ENCODE measurements around the gene CDKN1B.
A peak's percentile ranks its signal among the peaks of the same experiment; 100 is the strongest.

The CDKN1B gene

DNA sequence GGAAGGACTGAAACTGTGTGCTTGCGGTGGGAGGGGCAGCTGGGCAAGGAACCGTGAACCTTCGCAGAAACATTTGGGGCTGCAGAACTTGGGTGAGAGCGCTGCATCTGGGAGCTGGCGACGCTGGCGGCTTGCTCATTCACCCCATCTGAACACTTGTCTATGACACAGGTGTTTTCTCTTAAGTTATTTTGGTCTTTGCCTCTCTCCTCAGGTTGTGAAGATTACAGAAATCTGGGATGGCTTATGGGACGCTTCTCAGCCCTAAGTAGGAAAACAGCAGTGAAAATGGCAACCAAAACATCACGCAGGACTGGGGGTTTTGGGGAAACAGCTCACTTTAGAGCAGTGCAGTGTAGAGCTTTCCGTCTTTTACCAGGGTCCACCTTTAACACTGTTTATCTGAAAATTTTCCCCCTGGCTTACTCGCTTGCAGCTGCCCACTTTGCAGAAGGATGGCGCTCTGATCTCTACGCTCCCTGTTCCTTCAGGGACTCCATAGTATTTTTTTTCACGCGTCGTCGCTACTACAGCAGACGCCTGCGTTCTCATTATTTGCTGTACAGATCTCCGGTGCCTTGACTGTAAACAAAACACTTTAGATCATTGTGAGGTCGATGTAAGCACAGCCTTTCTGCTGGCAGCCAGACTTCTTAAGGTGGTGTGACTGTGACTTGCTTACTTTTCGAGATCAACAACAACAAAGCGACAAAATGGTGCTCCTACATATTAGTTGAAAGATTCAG lies 2.7 kb upstream of the CDKN1B start:
- TF ChIP-seq, protein P1, sequence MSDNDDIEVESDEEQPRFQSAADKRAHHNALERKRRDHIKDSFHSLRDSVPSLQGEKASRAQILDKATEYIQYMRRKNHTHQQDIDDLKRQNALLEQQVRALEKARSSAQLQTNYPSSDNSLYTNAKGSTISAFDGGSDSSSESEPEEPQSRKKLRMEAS (IDR thresholded peaks at IDR 0.05) = peak; percentile 38
- TF ChIP-seq TCF12 (IDR thresholded peaks at IDR 0.05; ENCODE audit: low read depth) = no peak

- TF ChIP-seq NFIC (IDR thresholded peaks at IDR 0.05) (no peak), TCF12 (IDR thresholded peaks at IDR 0.05; ENCODE audit: low read depth) (no peak), ZBTB7A (IDR thresholded peaks at IDR 0.05; ENCODE audit: low read depth) (no peak)
- TF ChIP-seq, protein P2, sequence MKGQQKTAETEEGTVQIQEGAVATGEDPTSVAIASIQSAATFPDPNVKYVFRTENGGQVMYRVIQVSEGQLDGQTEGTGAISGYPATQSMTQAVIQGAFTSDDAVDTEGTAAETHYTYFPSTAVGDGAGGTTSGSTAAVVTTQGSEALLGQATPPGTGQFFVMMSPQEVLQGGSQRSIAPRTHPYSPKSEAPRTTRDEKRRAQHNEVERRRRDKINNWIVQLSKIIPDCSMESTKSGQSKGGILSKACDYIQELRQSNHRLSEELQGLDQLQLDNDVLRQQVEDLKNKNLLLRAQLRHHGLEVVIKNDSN (IDR thresholded peaks at IDR 0.05) = no peak
Observed at GRCh38 chr12:12715128-12715458, 2.1 kb upstream of the CDKN1B start.

DNA sequence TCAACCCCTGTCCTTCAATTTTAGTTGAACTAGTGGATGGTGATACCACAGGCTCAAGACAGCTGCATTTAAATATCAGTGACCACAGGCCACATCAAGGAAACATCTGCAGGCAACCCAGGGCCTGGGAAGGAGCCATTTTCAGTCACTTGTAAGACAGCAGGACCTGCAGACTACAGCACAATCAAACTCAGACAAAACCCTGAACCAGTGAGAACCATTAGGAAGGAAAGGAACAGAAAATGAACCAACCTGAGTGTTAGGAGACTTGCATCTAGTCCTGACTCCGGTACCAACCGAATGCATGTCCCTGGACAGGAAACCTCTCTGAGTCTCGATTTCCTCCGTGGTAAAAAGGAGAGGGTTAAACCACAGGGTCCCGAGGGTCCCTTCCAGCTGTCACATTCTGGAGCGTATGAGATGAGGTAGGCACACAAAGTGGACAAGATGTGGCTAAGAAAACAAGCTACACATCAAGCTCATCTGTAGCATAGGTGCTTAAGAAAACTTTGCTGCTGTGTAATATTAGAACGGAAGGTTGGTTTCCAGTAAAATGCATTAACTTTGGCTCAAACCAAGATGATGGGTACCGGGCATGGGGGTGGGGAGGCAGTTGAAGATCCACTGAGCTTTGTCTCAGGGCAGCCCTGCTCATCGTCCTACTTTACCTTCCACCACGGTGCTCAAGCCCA lies 1.6 kb upstream of the CDKN1B start:
- TF ChIP-seq FOXM1 (IDR thresholded peaks at IDR 0.05; ENCODE audit: borderline replicate concordance, low read depth) (no peak), CEBPB (IDR thresholded peaks at IDR 0.05) (no peak), CREB1 (IDR thresholded peaks at IDR 0.05; ENCODE audit: low read depth) (no peak), NFIC (IDR thresholded peaks at IDR 0.05) (no peak), RAD21 (IDR thresholded peaks at IDR 0.05; ENCODE audit: low read depth) (no peak), ZBTB7A (IDR thresholded peaks at IDR 0.05; ENCODE audit: low read depth) (no peak), EP300 (IDR thresholded peaks at IDR 0.05; ENCODE audit: borderline replicate concordance) (no peak), TCF12 (IDR thresholded peaks at IDR 0.05; ENCODE audit: low read depth) (no peak), EGR1 (IDR thresholded peaks at IDR 0.05) (no peak), YY1 (IDR thresholded peaks at IDR 0.05; ENCODE audit: low read depth) (no peak), REST (IDR thresholded peaks at IDR 0.05; ENCODE audit: low read depth) (no peak), TEAD4 (IDR thresholded peaks at IDR 0.05) (no peak), TAF1 (IDR thresholded peaks at IDR 0.05; ENCODE audit: low read depth) (no peak)
- TF ChIP-seq, protein P2 (IDR thresholded peaks at IDR 0.05) = no peak
- TF ChIP-seq, protein P1 (IDR thresholded peaks at IDR 0.05) = no peak

DNA sequence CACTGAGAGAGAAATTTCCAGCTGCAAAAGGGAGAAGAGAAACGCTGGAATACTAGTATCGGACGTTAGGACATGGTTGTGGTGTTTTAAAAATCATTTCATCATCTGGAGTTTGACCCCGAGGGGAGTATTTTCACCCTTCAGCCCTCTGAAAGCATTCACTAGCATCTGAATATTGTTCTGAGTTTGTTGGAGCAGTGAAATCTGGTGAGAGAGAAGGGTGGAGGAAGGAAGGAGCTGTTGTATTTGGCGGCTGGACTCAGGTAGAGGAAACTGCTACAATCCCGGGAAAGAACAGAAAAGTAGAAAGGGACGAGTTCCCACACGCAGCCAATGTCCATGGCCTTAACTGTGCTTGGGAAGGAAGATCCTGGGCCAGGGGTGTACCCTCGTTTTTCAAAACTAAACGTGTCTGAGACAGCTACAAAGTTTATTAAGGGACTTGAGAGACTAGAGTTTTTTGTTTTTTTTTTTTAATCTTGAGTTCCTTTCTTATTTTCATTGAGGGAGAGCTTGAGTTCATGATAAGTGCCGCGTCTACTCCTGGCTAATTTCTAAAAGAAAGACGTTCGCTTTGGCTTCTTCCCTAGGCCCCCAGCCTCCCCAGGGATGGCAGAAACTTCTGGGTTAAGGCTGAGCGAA lies 896 bp upstream of the CDKN1B start:
- no peak for TF ChIP-seq YY1 (IDR thresholded peaks at IDR 0.05; ENCODE audit: low read depth)
- TF ChIP-seq, protein P1 (IDR thresholded peaks at IDR 0.05) = no peak
- no peak for TF ChIP-seq RAD21 (IDR thresholded peaks at IDR 0.05; ENCODE audit: low read depth)
- TF ChIP-seq CEBPB (IDR thresholded peaks at IDR 0.05) = no peak
- no peak for TF ChIP-seq CREB1 (IDR thresholded peaks at IDR 0.05; ENCODE audit: low read depth)
- no peak for TF ChIP-seq EGR1 (IDR thresholded peaks at IDR 0.05)

GRCh38 chr12:12717586-12718380 lies 615 bp downstream of the CDKN1B start:
- TF ChIP-seq, protein P1 (IDR thresholded peaks at IDR 0.05) = peak; percentile 7; the same call in 1 of the 2 replicates
- TF ChIP-seq EP300 (IDR thresholded peaks at IDR 0.05; ENCODE audit: borderline replicate concordance) = no peak

DNA sequence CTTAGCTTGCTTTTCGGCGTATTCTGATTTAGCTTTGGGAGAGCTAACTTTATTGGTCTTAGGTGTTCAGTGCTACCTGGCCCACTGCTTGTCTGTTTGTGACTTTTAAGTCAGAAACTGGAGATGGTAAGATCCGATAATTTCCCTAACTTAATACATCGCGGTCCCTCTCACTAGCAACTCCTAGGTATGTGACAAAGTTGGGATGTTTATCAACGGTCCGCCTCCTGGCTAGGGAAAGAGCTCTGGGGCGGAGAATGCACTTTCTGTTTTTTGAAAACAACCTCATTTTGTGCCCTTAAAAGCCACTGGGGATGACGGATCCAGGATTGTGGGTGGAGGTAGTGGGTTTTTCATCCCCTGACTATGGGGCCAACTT lies 1.2 kb downstream of the CDKN1B start:
- TF ChIP-seq TCF12 (IDR thresholded peaks at IDR 0.05; ENCODE audit: low read depth) (no peak), EP300 (IDR thresholded peaks at IDR 0.05; ENCODE audit: borderline replicate concordance) (no peak; the same call in 1 of the 2 replicates), TEAD4 (IDR thresholded peaks at IDR 0.05) (0 out of 2 replicates have a peak, but pooled peaks have one; percentile 21), EGR1 (IDR thresholded peaks at IDR 0.05) (no peak), REST (IDR thresholded peaks at IDR 0.05; ENCODE audit: low read depth) (no peak), YY1 (IDR thresholded peaks at IDR 0.05; ENCODE audit: low read depth) (no peak), RAD21 (IDR thresholded peaks at IDR 0.05; ENCODE audit: low read depth) (no peak)
- TF ChIP-seq, protein P1 (IDR thresholded peaks at IDR 0.05) = no peak
